Subcutaneous adipose tissue (tissue), 4 donors: ENCODE measurements around the gene ZBTB7C. TPM values are rescaled to one million over a fixed set of nuclear protein-coding genes. Genes with fewer than 3 reads are reported as not detected.

Experiments used
- total RNA-seq, 4 donors: library from RNA; depleted of rRNA; stranded (reverse); fragments of >200 nt; gene quantifications; one replicate each; pipeline ENCODE4 v1.1.0, GENCODE V29; 2016
- TF ChIP-seq, protein P1 (sequence below): fragments of 450-650 bp; IDR thresholded peaks from one replicate; pipeline ENCODE4 v1.5.1; 2016; ENCODE audit warnings: low read depth, mild to moderate bottlenecking, control low read depth, antibody characterized with exemption, moderate library complexity

The ZBTB7C gene
- total RNA-seq, 4 donors from 2014 or later = 1.0 to 5.5 (median 4.4) TPM

- TF ChIP-seq, protein P1, sequence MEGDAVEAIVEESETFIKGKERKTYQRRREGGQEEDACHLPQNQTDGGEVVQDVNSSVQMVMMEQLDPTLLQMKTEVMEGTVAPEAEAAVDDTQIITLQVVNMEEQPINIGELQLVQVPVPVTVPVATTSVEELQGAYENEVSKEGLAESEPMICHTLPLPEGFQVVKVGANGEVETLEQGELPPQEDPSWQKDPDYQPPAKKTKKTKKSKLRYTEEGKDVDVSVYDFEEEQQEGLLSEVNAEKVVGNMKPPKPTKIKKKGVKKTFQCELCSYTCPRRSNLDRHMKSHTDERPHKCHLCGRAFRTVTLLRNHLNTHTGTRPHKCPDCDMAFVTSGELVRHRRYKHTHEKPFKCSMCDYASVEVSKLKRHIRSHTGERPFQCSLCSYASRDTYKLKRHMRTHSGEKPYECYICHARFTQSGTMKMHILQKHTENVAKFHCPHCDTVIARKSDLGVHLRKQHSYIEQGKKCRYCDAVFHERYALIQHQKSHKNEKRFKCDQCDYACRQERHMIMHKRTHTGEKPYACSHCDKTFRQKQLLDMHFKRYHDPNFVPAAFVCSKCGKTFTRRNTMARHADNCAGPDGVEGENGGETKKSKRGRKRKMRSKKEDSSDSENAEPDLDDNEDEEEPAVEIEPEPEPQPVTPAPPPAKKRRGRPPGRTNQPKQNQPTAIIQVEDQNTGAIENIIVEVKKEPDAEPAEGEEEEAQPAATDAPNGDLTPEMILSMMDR = no peak
These were observed 217.7 kb downstream of the ZBTB7C start for GRCh38 chr18:48191494-48191893.

DNA sequence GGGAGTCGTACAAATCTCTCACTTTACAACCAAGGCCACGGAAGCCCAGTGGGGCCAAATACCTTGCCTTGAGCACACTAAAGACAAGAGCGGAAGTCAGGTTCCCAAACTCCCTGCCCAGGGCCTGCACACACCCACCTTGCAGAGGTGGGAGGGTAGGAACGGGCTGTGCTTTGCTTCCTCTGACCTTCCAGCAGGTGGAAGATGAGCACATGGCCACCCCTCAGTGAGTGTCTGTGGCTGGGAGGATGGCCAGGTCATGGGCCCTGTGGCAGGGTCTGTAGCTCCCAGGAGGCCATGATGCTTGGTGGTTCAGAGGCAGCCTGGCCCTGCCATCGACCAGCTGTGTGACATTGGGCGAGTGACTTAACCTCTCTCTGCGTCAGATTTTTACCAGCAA lies 218.2 kb downstream of the ZBTB7C start:
- TF ChIP-seq, protein P1 = no peak

DNA sequence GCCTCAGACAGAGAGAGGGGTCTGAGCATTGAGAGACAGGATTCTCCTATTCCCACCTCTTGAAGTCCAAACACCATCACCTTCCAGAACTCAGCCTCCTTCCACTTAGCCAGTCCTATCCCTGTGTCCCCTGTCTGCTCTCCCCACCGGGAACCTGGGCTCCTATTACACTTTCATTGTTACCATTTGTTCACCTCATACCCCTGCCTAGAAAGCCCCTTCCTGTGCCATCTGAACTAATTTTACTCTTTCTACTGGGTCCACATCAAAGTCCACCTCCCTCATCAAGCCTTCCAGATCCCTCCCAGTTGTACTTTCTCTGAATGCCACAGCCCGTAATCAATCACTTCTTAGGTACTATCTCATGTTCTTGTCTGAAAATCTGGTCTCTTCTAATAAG lies 220.6 kb downstream of the ZBTB7C start:
- TF ChIP-seq, protein P1 = no peak

- TF ChIP-seq, protein P1 = no peak
These were observed 222.3 kb downstream of the ZBTB7C start for GRCh38 chr18:48186861-48187260.

GRCh38 chr18:48186131-48186766 lies 222.9 kb downstream of the ZBTB7C start:
- TF ChIP-seq, protein P1 = no peak

GRCh38 chr18:48184118-48184517 lies 225.1 kb downstream of the ZBTB7C start:
- TF ChIP-seq, protein P1 = no peak

DNA sequence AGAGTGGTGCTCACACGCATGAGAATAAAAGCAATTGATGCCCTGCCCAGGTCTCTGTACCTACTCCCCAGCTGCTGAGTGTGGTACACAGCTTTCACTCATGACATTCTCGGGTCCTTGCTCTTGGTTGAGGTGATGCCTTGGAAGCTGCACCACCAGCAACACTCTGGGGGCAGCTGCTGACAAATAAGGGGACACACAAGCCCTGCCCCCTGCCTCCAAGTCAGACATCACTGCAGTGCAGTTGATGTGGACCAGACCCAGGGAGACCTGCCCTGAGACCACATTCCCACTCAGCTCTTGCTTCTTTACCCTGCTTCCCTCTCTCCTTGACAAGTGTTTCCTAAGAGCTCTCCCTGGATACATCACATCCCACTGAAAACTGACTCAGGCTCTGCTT lies 225.6 kb downstream of the ZBTB7C start:
- TF ChIP-seq, protein P1 = no peak
